D341Med (cell line): ENCODE measurements around the gene RASL10A.
"Not testable (repeated sequence)": the region's sequence is repeated elsewhere in the genome, so short reads cannot be mapped to it uniquely, and the experiment has no call there.

Experiments
- DNase-seq: peaks from one replicate; pipeline ENCODE4 v3.0.0; 2012; ENCODE audit warnings: low spot score

The RASL10A gene

GRCh38 chr22:29315286-29316140, at the start of gene RASL10A:
TSS of gene RASL10A (minus strand) at chr22:29315697. CDS start at chr22:29315246, 451 bp downstream.
- peak; percentile 84 for DNase-seq

- peak; percentile 87 for DNase-seq
Measured at GRCh38 chr22:29359469-29359868, 44.0 kb upstream of the RASL10A start.

DNA sequence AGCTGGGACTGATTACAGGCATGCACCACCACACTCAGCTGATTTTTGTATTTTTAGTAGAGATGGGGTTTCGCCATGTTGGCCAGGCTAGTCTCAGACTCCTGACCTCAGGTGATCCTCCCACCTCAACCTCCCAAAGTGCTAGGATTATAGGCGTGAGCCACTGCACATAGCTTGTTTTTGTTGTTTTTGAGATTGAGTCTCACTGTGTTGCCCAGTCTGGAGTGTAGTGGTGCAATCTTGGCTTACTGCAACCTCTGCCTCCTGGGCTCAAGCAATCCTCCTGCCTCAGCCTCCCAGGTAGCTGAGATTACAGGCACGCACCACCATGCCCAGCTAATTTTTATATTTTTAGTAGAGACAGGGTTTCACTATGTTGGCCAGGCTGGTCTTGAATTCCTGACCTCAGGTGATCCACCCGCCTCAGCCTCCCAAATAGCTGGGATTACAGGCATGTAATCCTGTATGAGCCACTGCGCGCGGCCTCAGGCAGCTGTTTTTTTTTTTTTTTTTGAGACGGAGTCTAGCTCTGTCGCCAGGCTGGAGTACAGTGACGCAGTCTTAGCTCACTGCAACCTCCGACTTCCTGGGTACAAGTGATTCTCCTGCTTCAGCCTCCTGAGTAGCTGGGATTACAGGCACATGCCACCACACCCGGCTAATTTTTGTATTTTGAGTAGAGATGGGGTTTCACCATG, 41.8 kb upstream of the RASL10A start:
- DNase-seq: not testable (repeated sequence)

DNA sequence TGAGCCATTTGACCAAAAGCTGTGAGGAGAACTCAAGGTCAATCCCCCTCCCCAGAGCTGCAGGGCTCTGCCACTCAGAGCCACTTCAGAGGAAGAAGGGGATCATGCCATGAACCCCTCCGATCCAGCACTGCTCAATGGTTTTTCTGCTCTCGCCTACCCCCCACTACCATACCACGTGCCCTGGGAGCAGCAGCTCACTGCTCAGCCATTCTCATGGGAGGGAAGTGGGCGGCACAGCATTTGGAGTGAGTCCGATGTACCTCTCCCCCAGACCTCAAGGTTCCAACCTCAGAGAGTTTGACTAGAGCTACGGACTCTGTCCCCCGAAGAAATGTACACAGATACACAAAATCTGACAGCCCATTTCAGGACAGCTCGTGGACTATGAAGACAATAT, 38.4 kb upstream of the RASL10A start:
- no peak for DNase-seq

DNA sequence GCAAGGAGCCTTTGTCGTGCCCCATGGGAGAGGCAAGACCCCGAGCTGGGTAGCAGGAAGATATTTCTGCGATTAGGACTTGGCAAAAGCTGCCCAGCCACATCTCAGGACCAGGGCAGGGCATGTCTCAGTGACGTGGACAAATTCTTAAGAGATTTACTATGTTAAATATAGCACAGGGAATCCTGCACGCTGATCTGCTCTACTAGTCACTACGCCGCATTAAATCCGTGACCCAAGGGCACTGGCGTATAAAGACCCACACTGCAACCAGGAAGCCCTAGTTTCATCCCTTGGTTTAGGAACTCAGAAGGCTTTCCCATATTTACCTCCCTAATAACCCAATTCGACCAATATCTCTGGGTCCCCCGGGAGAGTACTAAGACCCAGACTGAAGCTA, 37.8 kb upstream of the RASL10A start:
- no peak for DNase-seq

- no peak for DNase-seq
Measured at GRCh38 chr22:29352778-29353177, 37.3 kb upstream of the RASL10A start.

- DNase-seq: no peak
Measured at GRCh38 chr22:29351891-29352290, 36.4 kb upstream of the RASL10A start.

GRCh38 chr22:29351042-29351441, 35.5 kb upstream of the RASL10A start:
- DNase-seq: no peak

DNA sequence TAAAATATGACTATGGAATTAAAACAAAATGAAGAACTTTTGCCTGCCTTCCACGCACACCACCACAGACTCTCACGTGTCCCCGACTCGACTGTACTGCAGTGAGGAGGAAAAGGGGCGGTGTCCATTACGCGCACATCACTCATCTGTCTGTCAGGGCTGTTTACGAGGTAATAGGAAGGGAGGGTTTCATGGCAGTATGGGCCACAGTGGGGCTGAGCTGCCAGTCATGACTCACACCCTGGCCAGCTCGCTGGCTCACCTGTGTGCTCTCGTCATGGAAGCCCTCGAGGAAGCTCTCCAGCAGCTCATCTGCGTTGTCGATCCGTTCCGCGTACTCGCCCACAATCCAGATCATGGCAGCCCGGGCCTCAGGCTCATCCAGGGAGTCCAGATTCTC, 33.5 kb upstream of the RASL10A start:
- DNase-seq: no peak

DNA sequence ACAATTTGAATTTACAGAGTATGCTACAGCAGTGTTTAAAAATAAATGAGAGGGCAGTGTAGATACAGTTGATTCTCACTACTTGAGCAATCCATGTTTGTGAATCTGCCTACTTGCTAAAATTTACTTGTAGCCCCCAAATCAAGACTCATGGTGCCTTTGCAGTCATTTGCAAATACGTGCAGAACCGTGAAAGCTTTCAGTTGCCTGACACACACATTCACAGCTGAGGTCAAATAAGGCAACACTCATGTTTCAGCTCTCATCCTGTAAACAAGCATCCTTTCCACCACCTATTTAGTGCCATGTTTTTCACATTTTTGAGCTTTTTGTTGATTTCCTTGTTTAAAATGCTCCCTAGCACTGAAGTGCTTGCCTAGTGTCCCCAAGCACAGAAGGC, 32.5 kb upstream of the RASL10A start:
- DNase-seq: no peak

DNA sequence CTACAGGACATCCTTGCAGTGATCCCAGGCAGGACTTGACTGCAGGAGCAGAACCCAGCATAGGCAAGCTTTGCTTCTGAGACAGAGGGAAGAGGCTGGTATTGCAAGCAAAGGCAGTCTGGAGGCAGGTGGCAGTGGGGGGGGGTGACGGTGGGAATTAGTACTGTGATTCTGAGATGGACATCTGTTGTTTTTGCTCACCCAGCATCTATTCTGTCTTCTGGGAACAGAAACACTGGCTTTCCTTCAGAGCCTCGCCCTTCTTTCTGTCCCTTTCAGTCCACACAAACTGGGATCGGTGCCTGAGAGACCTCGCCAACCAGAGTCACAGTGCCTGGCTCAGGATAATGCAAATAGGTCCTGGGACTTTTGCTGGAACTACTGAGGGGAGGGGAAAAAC, 31.2 kb upstream of the RASL10A start:
- peak; percentile 82 for DNase-seq

DNA sequence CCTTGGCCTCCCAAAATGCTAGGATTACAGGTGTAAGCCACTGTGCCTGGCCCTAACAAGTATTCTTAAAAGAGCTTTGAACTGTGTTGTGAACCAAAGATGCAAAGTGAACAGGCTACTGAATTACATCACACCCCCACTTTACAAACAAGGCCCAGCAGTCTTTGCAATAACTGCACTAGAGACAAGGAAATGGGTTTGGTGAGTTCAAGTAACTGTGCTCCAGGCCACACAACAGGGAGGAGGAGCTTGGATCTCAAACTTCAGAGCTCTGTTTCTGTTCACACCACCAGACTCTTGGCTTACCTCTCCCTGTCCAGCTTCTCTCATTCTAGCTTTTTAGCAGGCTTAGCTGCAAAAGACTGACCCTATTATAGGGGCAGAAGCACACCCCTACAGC, 30.4 kb upstream of the RASL10A start:
- no peak for DNase-seq

- not testable (repeated sequence) for DNase-seq
Measured at GRCh38 chr22:29344889-29345288, 29.4 kb upstream of the RASL10A start.

GRCh38 chr22:29344137-29344536, 28.6 kb upstream of the RASL10A start:
- DNase-seq: no peak

GRCh38 chr22:29343313-29343805, 27.9 kb upstream of the RASL10A start:
- DNase-seq: peak; percentile 87

- DNase-seq: no peak
Measured at GRCh38 chr22:29342577-29343312, 27.2 kb upstream of the RASL10A start.

DNA sequence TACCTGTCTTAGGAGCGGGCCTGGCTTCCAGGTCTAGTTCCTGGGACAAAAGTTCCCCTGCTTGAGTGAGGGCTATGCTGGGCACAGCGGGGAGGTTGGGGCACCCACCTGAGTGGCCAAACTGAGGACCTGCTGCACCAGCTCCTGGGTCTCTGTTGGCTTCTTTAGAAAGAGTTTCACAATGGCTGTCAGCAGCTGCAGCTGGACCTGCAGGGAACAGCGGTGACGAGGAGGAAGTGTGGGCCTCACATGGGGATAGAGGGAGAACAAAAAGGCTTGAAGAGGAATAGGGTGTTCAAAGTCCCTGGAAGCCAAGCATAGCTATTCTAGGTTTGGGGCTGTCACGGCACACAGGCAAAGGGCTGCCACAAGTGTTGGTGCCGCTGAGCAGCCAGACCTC, 26.7 kb upstream of the RASL10A start:
- DNase-seq: no peak

DNA sequence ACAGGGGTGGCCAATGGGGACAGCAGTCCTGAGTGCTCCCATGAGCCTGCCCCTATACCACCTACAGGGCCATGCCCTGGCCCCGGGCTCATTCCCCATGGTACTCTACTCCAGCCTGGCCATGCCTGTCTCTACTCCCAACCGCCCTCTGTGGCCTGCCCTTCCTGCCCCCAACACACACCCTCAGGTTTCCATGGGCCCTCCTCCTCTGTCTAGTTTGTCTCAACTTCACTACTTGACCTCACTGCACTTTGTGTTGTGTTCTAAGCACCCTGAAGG, 26.3 kb upstream of the RASL10A start:
- no peak for DNase-seq

DNA sequence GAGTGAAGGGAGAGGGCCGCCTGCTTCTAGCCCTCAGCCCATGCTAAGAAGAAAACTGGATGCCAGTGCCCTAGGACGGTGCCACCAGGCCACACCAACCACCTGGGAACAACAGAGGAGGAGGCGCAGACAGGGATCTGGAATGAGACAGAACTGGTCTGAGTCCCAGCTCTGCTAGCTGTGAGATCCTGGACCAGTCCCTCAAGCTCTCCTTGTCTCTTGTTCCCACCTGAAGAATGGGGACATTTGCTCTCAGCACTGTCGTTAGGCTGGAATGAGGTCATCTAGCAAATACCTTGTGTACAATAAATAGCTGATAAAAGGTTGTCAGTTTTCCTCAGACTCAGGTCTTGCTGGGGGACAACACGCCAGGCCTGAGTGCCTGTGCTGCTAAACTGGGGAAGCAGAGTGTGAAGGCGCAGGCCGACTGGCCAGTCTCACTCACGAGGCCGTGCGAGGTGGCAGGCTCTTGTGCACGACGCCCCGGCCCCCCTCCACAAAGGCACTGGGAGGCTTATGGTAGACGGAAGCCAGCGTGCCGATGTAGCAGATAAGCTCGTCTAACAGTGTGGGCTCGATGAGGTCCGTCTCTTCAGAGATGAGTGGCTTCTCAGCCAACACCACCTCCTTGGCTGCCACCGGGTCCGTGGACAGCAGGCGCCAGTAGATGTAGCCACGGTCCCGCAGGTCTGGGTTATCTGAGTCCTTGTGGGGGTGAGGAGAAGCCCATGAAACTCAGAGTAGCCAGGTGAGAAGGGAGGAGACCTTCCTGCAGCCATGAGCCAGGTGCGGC, 25.8 kb upstream of the RASL10A start:
- no peak for DNase-seq

- DNase-seq: no peak
Measured at GRCh38 chr22:29340566-29340965, 25.1 kb upstream of the RASL10A start.

- DNase-seq: no peak
Measured at GRCh38 chr22:29339381-29340235, 24.1 kb upstream of the RASL10A start.
